HG03025 (cell line): ENCODE measurements around the gene TMEM132C.
A peak's percentile ranks its signal among the peaks of the same experiment; 100 is the strongest.
"Not testable (repeated sequence)": the region's sequence is repeated elsewhere in the genome, so short reads cannot be mapped to it uniquely, and the experiment has no call there.

Experiments
- ATAC-seq: cut with Tn5 transposase; IDR thresholded peaks from one replicate; pipeline ENCODE4 v1.9.1; 2021; ENCODE audit warnings: mild to moderate bottlenecking, moderate library complexity; ENCODE audit not compliant: unreplicated experiment, low FRiP score

The TMEM132C gene

DNA sequence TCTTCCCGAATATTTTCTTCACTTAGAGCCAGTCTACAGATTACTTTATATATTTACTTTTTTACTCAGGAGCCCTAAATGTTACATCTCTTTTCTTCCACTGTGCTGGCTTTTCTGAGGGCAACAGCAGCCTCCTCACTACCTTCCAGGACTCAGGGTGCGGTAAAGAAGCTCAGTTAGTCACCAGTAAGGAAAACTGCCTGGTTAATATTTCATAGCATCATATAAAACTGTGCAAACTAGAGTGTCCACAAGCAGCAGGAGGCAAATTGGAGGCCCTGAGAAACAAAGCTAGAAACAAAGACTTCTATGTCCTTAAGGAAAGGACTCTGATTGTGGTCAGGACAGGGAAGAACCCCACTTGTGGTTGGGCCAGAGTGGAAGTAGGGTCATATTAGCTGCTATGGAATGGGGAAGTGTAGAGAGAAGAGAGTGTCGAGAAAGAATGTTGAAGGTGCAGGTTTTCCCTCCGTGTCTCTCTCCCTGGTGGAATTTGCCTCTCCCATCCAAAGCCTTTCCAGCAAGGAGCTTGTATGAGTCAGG, 336.7 kb downstream of the TMEM132C start:
- ATAC-seq: no peak

GRCh38 chr12:128604219-128604618, 337.2 kb downstream of the TMEM132C start:
- not testable (repeated sequence) for ATAC-seq

- no peak for ATAC-seq
These were observed 339.1 kb downstream of the TMEM132C start for GRCh38 chr12:128606051-128606450.

DNA sequence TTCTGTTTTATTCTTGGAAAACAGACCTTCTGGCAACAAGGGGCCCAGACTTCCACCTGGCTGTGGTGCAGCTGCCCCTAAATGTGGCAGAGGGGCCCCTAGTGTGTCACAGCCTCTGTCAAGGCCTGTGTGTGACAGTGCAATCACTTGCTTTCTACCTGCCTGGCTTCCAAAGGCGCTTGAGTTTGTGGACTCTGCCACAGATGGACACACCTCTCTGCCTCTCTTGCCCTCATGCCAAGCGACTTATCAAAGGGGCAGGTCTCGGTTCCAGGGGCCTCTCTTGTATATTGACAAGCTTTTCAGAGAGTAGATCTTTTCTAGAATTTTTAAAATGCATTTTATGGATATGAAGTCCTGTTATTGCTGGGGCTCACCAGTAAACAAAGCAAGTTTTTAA, 339.6 kb downstream of the TMEM132C start:
- no peak for ATAC-seq

GRCh38 chr12:128606970-128607369, 340.0 kb downstream of the TMEM132C start:
- no peak for ATAC-seq

DNA sequence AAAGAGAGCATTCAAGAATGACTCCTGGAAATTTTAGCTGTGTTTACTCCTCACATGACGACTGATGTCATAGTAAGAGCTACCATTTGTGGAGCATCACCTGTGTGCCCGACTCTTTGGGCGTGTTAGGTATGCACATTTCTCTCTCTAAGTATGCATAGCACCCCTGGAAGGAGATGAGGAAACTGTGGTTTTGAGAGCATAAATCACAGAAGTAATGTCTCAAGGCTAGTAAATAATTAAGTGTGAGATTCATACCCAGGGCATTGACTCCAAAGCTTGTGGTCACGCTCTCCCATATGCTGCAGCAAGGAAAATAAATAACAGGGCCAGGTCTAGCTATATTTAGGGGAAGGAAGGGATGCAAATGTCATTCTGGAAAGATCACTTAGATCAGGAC, 340.7 kb downstream of the TMEM132C start:
- ATAC-seq: no peak

DNA sequence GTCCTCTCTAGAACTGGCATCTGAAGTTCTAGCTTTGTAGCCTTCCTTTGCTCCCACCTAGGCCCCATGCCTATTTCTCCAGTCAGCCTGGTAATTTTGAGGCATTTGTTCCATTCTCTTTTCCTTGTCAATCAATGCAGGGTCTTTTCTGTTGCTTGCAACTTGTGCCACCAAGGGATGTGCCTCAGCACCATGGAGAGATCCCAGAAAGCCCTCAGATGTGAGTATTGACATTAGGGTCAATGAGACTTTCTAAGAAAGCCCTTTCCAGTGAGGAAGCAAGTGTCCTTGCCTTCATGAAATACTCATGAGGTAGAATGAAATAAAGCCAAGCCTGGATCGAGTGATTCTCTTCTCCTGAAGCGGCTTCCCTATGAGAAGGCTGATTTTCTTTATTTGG, 342.9 kb downstream of the TMEM132C start:
- ATAC-seq: no peak

GRCh38 chr12:128611736-128612135, 344.8 kb downstream of the TMEM132C start:
- ATAC-seq: no peak

DNA sequence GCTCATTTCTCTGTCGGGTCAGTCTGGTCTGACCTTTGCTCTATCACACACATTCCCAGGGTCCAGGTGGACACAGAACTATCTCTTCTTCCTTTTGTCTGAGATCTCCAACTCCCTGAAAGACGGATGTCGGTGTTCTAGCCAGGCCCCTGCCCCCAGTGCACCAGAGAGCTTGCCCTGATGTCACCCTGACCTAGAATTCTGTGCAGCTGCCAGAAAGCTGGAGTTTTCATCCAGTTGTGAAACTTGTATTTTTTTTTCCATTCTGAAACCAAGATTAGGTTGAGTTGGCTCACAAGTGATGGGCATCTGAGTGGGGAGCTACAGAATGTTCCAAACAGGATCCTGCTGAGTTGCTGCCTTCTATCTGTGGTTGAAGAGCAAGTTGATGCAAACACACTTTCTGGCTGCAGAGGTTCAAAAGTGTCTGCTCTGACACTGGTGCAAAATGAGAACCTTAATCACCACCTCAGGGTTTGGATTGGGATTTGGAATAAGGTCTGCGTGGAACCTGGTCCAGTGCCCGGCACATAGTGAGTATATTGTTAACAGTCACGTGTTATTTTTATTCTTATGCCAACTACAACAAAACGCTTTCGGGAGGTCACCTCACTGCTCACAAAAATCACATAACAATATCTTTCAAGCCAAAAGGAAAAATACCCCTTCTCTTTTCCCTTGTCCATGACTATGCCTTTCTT, 345.3 kb downstream of the TMEM132C start:
- no peak for ATAC-seq

DNA sequence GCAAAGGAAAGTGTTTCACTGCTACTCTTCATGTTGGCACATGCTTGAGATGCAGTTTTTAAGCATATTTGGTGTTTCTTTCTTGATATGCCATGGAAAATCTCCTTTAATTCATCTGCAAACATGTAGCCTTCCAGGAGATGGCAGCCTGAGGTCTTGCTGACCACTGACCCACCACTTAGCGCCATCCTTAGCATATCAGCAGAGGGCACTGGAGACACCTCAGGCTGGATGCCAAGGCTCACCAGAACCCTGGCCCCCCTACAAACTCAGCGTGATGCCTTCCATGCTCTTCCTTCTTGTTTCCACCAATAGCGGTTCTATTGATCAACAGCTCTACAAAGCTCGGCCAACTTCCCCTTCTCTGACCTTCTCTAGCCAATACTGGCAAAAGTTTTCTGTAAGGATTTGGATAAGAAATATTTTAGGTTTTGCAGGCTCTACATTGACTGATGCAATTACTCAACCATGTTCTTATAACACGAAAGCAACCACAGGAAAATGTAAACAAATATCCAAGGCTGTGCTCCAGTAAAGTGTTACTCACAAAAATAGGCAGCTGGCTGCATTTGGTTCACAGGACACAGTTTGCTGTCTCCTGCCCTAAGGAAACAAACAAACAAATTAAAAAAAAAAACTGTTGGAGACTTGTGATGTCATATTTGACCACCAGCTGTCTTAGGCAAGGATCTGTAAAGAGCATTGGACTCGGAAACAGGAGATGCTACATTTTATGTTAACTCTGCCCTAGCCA, 347.0 kb downstream of the TMEM132C start:
- no peak for ATAC-seq

GRCh38 chr12:128617304-128617833, 350.4 kb downstream of the TMEM132C start:
- ATAC-seq: no peak

GRCh38 chr12:128619263-128619662, 352.3 kb downstream of the TMEM132C start:
- ATAC-seq: no peak

DNA sequence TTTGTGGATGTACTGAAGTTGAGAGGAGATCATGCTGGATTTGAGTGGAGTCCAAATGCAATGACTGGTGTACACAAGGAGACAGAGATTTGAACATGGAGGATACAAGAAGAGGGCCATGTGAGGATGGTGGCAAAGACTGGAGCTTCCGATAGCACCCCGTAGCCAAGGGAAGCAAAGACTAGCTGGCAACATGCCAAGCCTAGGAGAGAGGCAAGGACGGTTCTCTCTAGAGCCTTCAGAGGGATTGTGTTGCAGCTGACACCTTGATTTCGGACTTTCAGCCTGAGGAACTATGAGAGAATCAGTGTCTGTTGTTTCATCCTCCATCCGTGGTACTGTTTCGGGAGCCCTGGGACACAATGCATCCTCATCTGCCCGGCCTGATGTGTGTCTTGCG, 354.3 kb downstream of the TMEM132C start:
- no peak for ATAC-seq

- ATAC-seq: no peak
These were observed 356.8 kb downstream of the TMEM132C start for GRCh38 chr12:128623748-128624147.

DNA sequence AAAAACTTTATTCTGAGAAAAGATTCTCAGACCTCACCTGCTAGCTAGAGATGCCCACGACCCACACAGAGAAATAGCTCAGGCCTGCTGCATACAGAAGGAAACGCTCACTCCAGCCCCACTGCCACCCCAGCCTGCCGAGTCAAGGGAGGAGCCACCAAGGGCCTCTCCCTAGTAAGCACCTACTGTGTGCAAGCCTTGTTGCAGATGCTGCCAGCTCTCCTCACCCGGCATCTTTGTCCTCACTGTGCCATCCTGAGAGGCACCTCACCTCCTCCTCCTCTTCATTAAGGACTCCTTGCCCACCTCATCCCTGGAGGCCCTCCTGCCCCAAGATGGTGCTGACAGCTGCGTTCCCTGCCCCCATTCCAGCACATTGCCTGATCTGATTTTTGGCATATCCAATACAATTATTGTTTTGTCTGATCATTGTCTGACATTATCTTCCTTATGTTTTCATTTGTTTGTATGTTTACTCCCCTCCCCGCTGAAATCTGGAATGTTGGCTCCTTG, 359.9 kb downstream of the TMEM132C start:
- ATAC-seq: no peak

DNA sequence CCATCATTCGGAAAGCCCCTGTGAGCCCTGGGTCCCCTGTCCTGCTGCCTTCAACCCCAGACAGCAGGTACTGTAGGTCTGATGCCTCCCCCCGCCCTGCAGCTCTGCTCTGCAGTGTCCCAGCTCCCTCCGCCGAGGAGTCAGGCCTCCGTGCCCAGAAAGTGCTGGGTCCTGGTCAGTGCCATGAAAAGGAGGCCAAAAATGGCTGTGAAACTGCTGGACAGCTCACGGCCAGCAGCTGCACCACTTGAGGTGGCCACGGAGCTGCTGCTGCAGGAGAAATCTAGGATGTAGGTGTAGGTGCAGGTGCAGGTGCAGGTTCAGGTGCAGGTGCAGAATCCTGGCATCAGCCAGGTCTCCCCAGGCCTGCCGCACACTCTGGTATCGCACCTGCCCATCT, 360.7 kb downstream of the TMEM132C start:
- ATAC-seq: no peak

DNA sequence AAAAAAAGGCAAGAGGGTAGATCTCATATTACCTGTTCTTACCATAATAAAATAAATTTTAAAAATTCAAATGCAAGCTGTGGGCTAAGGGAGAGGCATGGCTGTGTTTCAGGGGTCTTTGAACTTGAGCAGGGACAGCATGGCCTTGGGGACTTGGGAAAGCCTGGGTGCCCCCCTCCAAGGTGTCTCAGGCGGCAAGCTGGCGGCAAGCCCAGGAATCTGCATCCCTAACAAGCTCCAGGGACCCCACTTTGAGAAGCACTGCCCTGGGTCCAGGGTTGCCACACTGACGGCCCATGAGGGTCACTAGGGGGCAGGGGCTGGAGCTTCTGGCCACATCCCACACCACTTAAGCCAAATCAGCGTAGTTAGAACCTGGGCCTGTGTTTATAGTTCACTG, 363.0 kb downstream of the TMEM132C start:
- no peak for ATAC-seq

- ATAC-seq: peak; percentile 92
These were observed 371.0 kb downstream of the TMEM132C start for GRCh38 chr12:128637642-128638606.

DNA sequence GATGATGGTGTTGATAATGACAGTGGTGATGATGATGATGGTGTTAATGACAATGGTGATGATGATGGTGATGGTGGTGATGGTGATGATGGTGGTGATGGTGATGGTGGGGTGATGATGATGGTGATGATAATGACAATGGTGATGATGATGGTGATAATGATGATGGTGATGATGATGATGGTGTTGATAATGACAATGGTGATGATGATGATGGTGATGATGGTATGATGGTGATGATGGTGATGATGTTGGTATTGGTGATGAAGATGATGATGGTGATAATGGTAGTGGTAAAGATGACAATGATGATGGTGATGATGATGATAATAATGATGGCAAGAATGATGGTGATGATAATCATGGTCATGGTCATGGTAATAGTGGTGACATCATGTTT, 372.1 kb downstream of the TMEM132C start:
- ATAC-seq: no peak

- no peak for ATAC-seq
These were observed 376.2 kb downstream of the TMEM132C start for GRCh38 chr12:128643155-128643554.
